ENCODE data around the gene METTL15. TPM values are rescaled to one million over a fixed set of nuclear protein-coding genes. Genes with fewer than 3 reads are reported as not detected.

METTL15 gene
- total RNA-seq, 1 experiment from 2014 or later: 12.4 TPM

- CTCF ChIA-PET: no interaction called here
- Histone ChIP-seq H4K20me1 (ENCODE audit: low read length) (no peaks in the 10 kb centered on the region), H3K4me2 (ENCODE audit: low read length) (no peak overlapping the region), H3K27ac (ENCODE audit: low read length) (no peak overlapping the region), H3K27me3 (ENCODE audit: low read length) (no peaks in the 10 kb centered on the region), H3K36me3 (ENCODE audit: low read depth, low read length) (no peaks in the 10 kb centered on the region), H3F3A (ENCODE audit: low read length, unreplicated experiment) (no peaks in the 10 kb centered on the region), H3K4me1 (ENCODE audit: insufficient read depth, low read length) (no peaks in the 10 kb centered on the region), H2AFZ (ENCODE audit: low read length) (no peak overlapping the region), H3K79me2 (ENCODE audit: low read length) (no peaks in the 10 kb centered on the region), H3K9me2 (replicated peaks; ENCODE audit: low read length) (no peaks in the 10 kb centered on the region), H3K9me3 (ENCODE audit: low read length) (no peaks in the 10 kb centered on the region), H3K9ac (ENCODE audit: low read length) (no peak overlapping the region), H3K4me3 (ENCODE audit: low read length) (no peak overlapping the region)
- no peak for ATAC-seq
- TF ChIP-seq EZH2phosphoT487 (IDR thresholded peaks at IDR 0.05; ENCODE audit: borderline replicate concordance, low read length) (no peak), EZH2 (IDR thresholded peaks at IDR 0.05; ENCODE audit: low read length, unreplicated experiment) (no peak), CTCF (conservative IDR thresholded peaks at IDR 0.05; ENCODE audit: low read depth, low read length) (no peak)
- POLR2A ChIA-PET (ENCODE audit: unreplicated experiment): no interaction called here
- intact Hi-C loops (cut with micrococcal nuclease): no loop called here
- no peak for DNase-seq
- no TSS peak for BruUV-seq (replicated peaks)
Measured at GRCh38 chr11:28251257-28251656, 143.1 kb downstream of the METTL15 start.

- intact Hi-C loops (cut with micrococcal nuclease): no loop called here
- Histone ChIP-seq H3K27ac (ENCODE audit: low read length) (no peak overlapping the region), H3K4me2 (ENCODE audit: low read length) (no peak overlapping the region), H2AFZ (ENCODE audit: low read length) (no peak overlapping the region), H3K79me2 (ENCODE audit: low read length) (no peaks in the 10 kb centered on the region), H3K4me1 (ENCODE audit: insufficient read depth, low read length) (no peaks in the 10 kb centered on the region), H3K27me3 (ENCODE audit: low read length) (no peaks in the 10 kb centered on the region), H3K9me3 (ENCODE audit: low read length) (no peaks in the 10 kb centered on the region), H4K20me1 (ENCODE audit: low read length) (no peaks in the 10 kb centered on the region), H3K9ac (ENCODE audit: low read length) (no peak overlapping the region), H3F3A (ENCODE audit: low read length, unreplicated experiment) (no peaks in the 10 kb centered on the region), H3K9me2 (replicated peaks; ENCODE audit: low read length) (no peaks in the 10 kb centered on the region), H3K36me3 (ENCODE audit: low read depth, low read length) (no peaks in the 10 kb centered on the region), H3K4me3 (ENCODE audit: low read length) (no peak overlapping the region)
- no TSS peak for BruUV-seq (replicated peaks)
- POLR2A ChIA-PET (ENCODE audit: unreplicated experiment): no interaction called here
- no peak for TF ChIP-seq EZH2phosphoT487 (IDR thresholded peaks at IDR 0.05; ENCODE audit: borderline replicate concordance, low read length)
- no peak for TF ChIP-seq CTCF (conservative IDR thresholded peaks at IDR 0.05; ENCODE audit: low read depth, low read length)
- no peak for TF ChIP-seq EZH2 (IDR thresholded peaks at IDR 0.05; ENCODE audit: low read length, unreplicated experiment)
- ATAC-seq: no peak
- CTCF ChIA-PET: no interaction called here
- no peak for DNase-seq
Measured at GRCh38 chr11:28257761-28258160, 149.6 kb downstream of the METTL15 start.

- no TSS peak for BruUV-seq (replicated peaks)
Measured at GRCh38 chr11:28259177-28259843, 151.1 kb downstream of the METTL15 start.

More at GRCh38 chr11:28259177-28259843, 151.1 kb downstream of the METTL15 start:
- ATAC-seq (no peak), DNase-seq (no peak)
- no peaks in the 10 kb centered on the region for H3K4me1 ChIP-seq (ENCODE audit: insufficient read depth, low read length)
- no peak overlapping the region for H3K9ac ChIP-seq (ENCODE audit: low read length)
- H3K9me3 ChIP-seq (ENCODE audit: low read length): no peaks in the 10 kb centered on the region
- no peak overlapping the region for H3K4me3 ChIP-seq (ENCODE audit: low read length)
- H3K9me2 ChIP-seq (replicated peaks; ENCODE audit: low read length): no peaks in the 10 kb centered on the region
- TF ChIP-seq EZH2phosphoT487 (IDR thresholded peaks at IDR 0.05; ENCODE audit: borderline replicate concordance, low read length) (no peak), CTCF (conservative IDR thresholded peaks at IDR 0.05; ENCODE audit: low read depth, low read length) (no peak), EZH2 (IDR thresholded peaks at IDR 0.05; ENCODE audit: low read length, unreplicated experiment) (no peak)
- H3K4me2 ChIP-seq (ENCODE audit: low read length): no peak overlapping the region
- no peaks in the 10 kb centered on the region for H3K36me3 ChIP-seq (ENCODE audit: low read depth, low read length)
- intact Hi-C loops (cut with micrococcal nuclease): no loop called here
- ChIA-PET POLR2A (ENCODE audit: unreplicated experiment) (no interaction called here), CTCF (no interaction called here)
- no peaks in the 10 kb centered on the region for H3K79me2 ChIP-seq (ENCODE audit: low read length)
- no peaks in the 10 kb centered on the region for H4K20me1 ChIP-seq (ENCODE audit: low read length)
- H2AFZ ChIP-seq (ENCODE audit: low read length): no peak overlapping the region
- no peaks in the 10 kb centered on the region for H3K27me3 ChIP-seq (ENCODE audit: low read length)
- no peaks in the 10 kb centered on the region for H3F3A ChIP-seq (ENCODE audit: low read length, unreplicated experiment)
- no peak overlapping the region for H3K27ac ChIP-seq (ENCODE audit: low read length)
